Mucosa of descending colon (tissue), 3 donors: ENCODE measurements around the gene ANO1. TPM values are rescaled to one million over a fixed set of nuclear protein-coding genes. Genes with fewer than 3 reads are reported as not detected.

ENCODE experiments used
- ATAC-seq: fragments of 200-7000 bp; cut with Tn5 transposase; one replicate; pipeline ENCODE4 v1.9.1; 2020; ENCODE audit warnings: mild to moderate bottlenecking, moderate library complexity
- DNase-seq, 3 donors: peaks; one replicate each; pipeline ENCODE4 v3.0.0-alpha.2; 2020
- H3K36me3 ChIP-seq: fragments of 200-600 bp; one replicate; pipeline ENCODE4 v1.8.0; 2021; ENCODE audit warnings: low read depth, mild to moderate bottlenecking
- H3K4me1 ChIP-seq: fragments of 200-600 bp; one replicate; pipeline ENCODE4 v1.8.0; 2021; ENCODE audit warnings: low read depth, mild to moderate bottlenecking
- H3K4me3 ChIP-seq: fragments of 200-600 bp; one replicate; pipeline ENCODE4 v1.8.0; 2021; ENCODE audit warnings: mild to moderate bottlenecking
- H3K9me3 ChIP-seq: fragments of 200-600 bp; one replicate; pipeline ENCODE4 v1.8.0; 2021; ENCODE audit warnings: mild to moderate bottlenecking
- CTCF ChIP-seq: fragments of 200-600 bp; IDR thresholded peaks from one replicate; pipeline ENCODE4 v1.8.0; 2022; ENCODE audit warnings: antibody characterized with exemption, mild to moderate bottlenecking
- intact Hi-C, 2 donors: fragments of 100-400 bp; cut with DNase I in 1 of 2; cut with micrococcal nuclease in 1 of 2; formaldehyde crosslinking; loops; one replicate each; pipeline versions ENCODE4 v1.11.0 to v1.11.1; 2022; cut with DNase I, micrococcal nuclease
- total RNA-seq, 3 donors: library from RNA; stranded (reverse); fragmentation: NEBNext Ultra II Directional in 2 of 3; extraction: Animal tissue kit (Norgen Biotek cat#: 25700) in 2 of 3; gene quantifications; one replicate each; pipeline versions ENCODE4 v1.2.1 to v1.2.4, GENCODE V29; 2021 to 2023
- donor health status: DM: no; HTN: no; CAD: no; lungs with moderate emphysema.
- donor health status: DM: no; HTN: no; CAD: no.
- donor health status: DM: no; HTN: yes; CAD: no.

The ANO1 gene
- total RNA-seq, 3 donors from 2014 or later: 10.7 to 26.6 (median 11.8) TPM

GRCh38 chr11:70135625-70136059 lies 57.5 kb downstream of the ANO1 start:
- DNase-seq: no peak
- Histone ChIP-seq H3K4me3 (no peak overlapping the region), H3K36me3 (no peaks in the 10 kb centered on the region), H3K4me1 (no peaks in the 10 kb centered on the region), H3K9me3 (no peaks in the 10 kb centered on the region)
- no peak for TF ChIP-seq CTCF
- ATAC-seq: no peak
- intact Hi-C loops: no loop called here

- no peak for ATAC-seq
- no peaks in the 10 kb centered on the region for H3K9me3 ChIP-seq
- H3K4me1 ChIP-seq: no peaks in the 10 kb centered on the region
- intact Hi-C loops: no loop called here
- no peak overlapping the region for H3K4me3 ChIP-seq
- no peak for TF ChIP-seq CTCF
- DNase-seq: no peak
- H3K36me3 ChIP-seq: no peaks in the 10 kb centered on the region
These were observed 59.3 kb downstream of the ANO1 start for GRCh38 chr11:70137383-70137782.

GRCh38 chr11:70138403-70138802 lies 60.3 kb downstream of the ANO1 start:
- no peak for ATAC-seq
- intact Hi-C loops: no loop called here
- Histone ChIP-seq H3K9me3 (no peaks in the 10 kb centered on the region), H3K4me3 (no peak overlapping the region), H3K36me3 (no peaks in the 10 kb centered on the region), H3K4me1 (no peaks in the 10 kb centered on the region)
- no peak for TF ChIP-seq CTCF
- DNase-seq: no peak

GRCh38 chr11:70139785-70140410 lies 61.8 kb downstream of the ANO1 start:
- peak; percentile 71 for ATAC-seq
- intact Hi-C loops: no loop called here
- no peaks in the 10 kb centered on the region for H3K4me1 ChIP-seq

GRCh38 chr11:70140711-70141485 lies 62.8 kb downstream of the ANO1 start:
- DNase-seq: no peak
- no peak for TF ChIP-seq CTCF
- H3K9me3 ChIP-seq: no peaks in the 10 kb centered on the region
- H3K4me1 ChIP-seq: no peaks in the 10 kb centered on the region
- H3K36me3 ChIP-seq: no peaks in the 10 kb centered on the region
- no peak overlapping the region for H3K4me3 ChIP-seq
- no peak for ATAC-seq
- intact Hi-C loops: no loop called here

More at GRCh38 chr11:70139785-70140410, 61.8 kb downstream of the ANO1 start:
- no peak for TF ChIP-seq CTCF
- Histone ChIP-seq H3K36me3 (no peaks in the 10 kb centered on the region), H3K9me3 (no peaks in the 10 kb centered on the region), H3K4me3 (no peak overlapping the region)
- no peak for DNase-seq
